ENCODE measurements around the gene KIF26B.

The KIF26B gene

GRCh38 chr1:245156041-245156735, 1.4 kb downstream of the KIF26B start:
- TF ChIP-seq POU6F1 (CRISPR knock-in tag; IDR thresholded peaks at IDR 0.05; ENCODE audit: borderline replicate concordance, low read depth) (no peak), ZFP3 (CRISPR knock-in tag; IDR thresholded peaks at IDR 0.05) (no peak)
- ATAC-seq = peak; percentile 76

GRCh38 chr1:245156736-245157505, 2.1 kb downstream of the KIF26B start:
- no peak for ATAC-seq
- TF ChIP-seq RARB (CRISPR knock-in tag; IDR thresholded peaks at IDR 0.05) = no peak
- no peak for TF ChIP-seq TOX (CRISPR knock-in tag; IDR thresholded peaks at IDR 0.05; ENCODE audit: borderline replicate concordance)
- no peak for TF ChIP-seq BACH2 (CRISPR knock-in tag; IDR thresholded peaks at IDR 0.05; ENCODE audit: borderline replicate concordance)
- TF ChIP-seq ZNF565 (CRISPR knock-in tag; conservative IDR thresholded peaks at IDR 0.05; ENCODE audit: low read depth) = no peak
- TF ChIP-seq TCF4 (CRISPR knock-in tag; IDR thresholded peaks at IDR 0.05; ENCODE audit: borderline replicate concordance) = no peak
- no peak for TF ChIP-seq TSHZ2 (CRISPR knock-in tag; IDR thresholded peaks at IDR 0.05)
- TF ChIP-seq ZNF8 (CRISPR knock-in tag; IDR thresholded peaks at IDR 0.05) = no peak
- no peak for TF ChIP-seq ZNF70 (CRISPR knock-in tag; IDR thresholded peaks at IDR 0.05)
- TF ChIP-seq PATZ1 (CRISPR knock-in tag; IDR thresholded peaks at IDR 0.05; ENCODE audit: borderline replicate concordance) = no peak
- no peak for TF ChIP-seq PPARA (CRISPR knock-in tag; IDR thresholded peaks at IDR 0.05; ENCODE audit: borderline replicate concordance)

GRCh38 chr1:245158913-245159312, 4.1 kb downstream of the KIF26B start:
- ATAC-seq = no peak
- TF ChIP-seq ISL1 (CRISPR knock-in tag; IDR thresholded peaks at IDR 0.05) (no peak), ZNF70 (CRISPR knock-in tag; IDR thresholded peaks at IDR 0.05) (no peak), ZC3H10 (CRISPR knock-in tag; IDR thresholded peaks at IDR 0.05) (no peak)

GRCh38 chr1:245160288-245160687, 5.5 kb downstream of the KIF26B start:
- TF ChIP-seq ESRRG (CRISPR knock-in tag; IDR thresholded peaks at IDR 0.05) (no peak), CSDC2 (CRISPR knock-in tag; IDR thresholded peaks at IDR 0.05) (no peak), RARB (CRISPR knock-in tag; IDR thresholded peaks at IDR 0.05) (no peak), PPARA (CRISPR knock-in tag; IDR thresholded peaks at IDR 0.05; ENCODE audit: borderline replicate concordance) (no peak), ZFP3 (CRISPR knock-in tag; IDR thresholded peaks at IDR 0.05) (no peak), TOX (CRISPR knock-in tag; IDR thresholded peaks at IDR 0.05; ENCODE audit: borderline replicate concordance) (no peak)
- no peak for ATAC-seq

GRCh38 chr1:245160741-245161400, 6.1 kb downstream of the KIF26B start:
- TF ChIP-seq TCF4 (CRISPR knock-in tag; IDR thresholded peaks at IDR 0.05; ENCODE audit: borderline replicate concordance) (peak; percentile 24; the same call in 1 of the 2 replicates), ZNF565 (CRISPR knock-in tag; conservative IDR thresholded peaks at IDR 0.05; ENCODE audit: low read depth) (no peak), SNAI2 (CRISPR knock-in tag; IDR thresholded peaks at IDR 0.05) (no peak)

More at GRCh38 chr1:245160741-245161400, 6.1 kb downstream of the KIF26B start:
- ATAC-seq = no peak

All from SK-N-SH treated with all-trans-retinoic acid at 6 μM for 48 hours (cell line).